HG03139 (cell line): Measurements from ENCODE around the gene NFS1.

Experiments used
- ATAC-seq: cut with Tn5 transposase; IDR thresholded peaks from one replicate; pipeline ENCODE4 v1.9.1; 2021; ENCODE audit not compliant: unreplicated experiment

NFS1 gene

DNA sequence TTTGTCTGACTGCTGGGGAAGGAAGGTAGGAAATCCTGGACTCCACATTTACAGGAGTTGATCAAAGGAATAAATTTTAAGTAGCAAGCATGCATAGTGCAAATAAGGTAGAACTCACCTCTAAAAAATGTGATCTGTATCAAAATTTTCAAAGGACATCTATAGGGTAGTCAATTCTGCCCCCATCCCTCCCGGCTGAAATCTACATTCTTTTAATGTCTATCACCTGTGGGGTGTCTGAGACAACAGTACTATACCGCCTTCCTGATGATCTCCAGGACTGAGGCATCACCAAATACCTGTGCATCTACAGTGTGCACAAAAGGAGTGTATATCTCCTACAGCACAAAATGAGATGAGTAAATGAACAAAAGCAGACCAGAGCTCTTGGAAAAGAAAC, 54.3 kb downstream of the NFS1 start:
- ATAC-seq, result no peak

DNA sequence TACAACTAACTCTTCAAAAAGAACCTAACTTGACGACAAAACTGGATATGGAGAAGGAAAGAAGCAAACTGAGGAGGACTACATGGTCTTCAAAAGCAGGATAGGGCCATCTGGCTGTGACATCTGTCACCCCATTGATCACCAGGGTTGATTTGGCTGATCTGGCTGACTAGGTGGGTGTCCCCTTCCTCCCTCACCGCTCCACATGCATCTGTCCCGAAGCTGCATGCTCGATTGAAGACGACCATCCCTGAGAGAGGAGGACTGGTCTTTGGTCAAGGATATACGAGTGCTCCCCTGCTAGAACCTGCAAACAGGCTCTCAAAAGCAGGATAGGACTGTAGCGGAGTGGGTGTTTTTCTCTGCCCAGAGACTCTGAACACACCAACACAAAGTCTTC, 56.1 kb downstream of the NFS1 start:
- ATAC-seq, result no peak

DNA sequence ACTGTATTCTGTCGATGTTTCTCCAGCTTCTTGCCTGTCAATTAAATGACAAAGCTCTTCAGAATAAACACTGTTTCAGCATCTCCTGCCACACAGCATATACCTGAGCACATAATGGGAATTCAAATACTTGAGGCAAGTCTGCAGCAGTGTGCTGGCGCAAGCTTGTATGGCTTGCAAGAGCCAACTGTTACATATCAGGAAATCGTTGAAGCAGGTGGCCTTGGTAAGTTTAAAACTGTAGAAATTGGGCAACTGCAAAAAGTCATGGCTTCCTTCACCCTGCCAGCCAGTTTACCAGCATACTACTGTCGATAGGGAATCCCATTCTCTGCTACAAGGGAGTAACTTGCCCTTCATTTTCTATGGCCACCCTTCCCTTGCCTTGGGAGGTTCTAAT, 57.4 kb downstream of the NFS1 start:
- no peak for ATAC-seq

DNA sequence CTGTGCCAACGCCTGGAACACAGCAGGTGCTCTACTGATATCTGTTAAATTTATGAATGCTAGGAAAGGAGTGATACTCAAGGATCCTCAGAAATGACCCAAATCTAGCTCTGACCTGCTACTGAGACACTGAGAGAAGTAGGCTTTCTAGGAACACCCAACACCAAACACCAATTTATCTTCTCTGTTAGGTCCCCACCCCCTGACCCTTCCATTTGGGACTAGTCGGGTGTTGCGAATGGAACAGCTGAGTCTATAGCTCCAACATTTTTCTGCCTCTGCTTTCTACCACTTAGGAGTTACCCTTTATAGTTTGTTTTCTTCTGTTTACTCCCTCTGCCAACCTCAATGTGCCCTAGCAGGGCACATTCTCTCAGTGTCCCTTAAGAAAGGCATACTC, 58.4 kb downstream of the NFS1 start:
- no peak for ATAC-seq

DNA sequence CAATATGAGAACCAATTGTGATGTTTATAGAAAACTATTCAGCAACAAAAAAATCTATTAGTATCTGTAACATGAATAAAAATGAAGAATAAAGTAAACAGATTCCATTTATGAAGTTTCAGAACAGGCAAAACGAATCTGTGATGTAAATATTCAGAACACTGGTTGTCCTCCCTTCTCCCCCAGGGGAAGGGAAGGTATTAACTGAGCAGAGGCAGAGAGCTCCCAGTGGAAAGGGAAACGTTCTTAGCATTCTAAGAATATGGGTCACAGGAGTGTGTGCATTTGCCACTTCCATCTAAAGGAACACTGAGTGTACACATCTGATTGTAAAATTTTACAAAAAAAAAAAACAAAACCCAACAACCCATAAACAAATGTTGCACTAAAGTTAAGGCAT, 60.4 kb downstream of the NFS1 start:
- no peak for ATAC-seq

DNA sequence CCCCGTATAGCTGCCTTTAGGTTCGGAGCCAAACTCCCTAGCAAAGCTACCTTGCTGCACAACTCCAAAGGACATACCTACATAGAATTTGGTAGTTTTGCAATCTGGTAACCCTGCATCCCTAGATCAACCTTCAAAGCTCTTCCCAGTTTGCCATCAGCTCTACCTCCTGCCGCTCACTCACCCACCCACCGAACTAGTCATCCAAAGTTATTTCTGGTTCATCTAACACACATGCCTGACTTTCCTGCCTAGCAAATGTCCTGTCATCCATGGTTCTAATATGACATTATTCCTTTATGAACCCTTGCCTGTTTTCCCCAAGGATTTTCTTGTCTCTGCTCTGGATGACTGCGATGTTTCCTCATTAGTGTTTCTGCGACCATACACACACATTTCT, 61.9 kb downstream of the NFS1 start:
- no peak for ATAC-seq

DNA sequence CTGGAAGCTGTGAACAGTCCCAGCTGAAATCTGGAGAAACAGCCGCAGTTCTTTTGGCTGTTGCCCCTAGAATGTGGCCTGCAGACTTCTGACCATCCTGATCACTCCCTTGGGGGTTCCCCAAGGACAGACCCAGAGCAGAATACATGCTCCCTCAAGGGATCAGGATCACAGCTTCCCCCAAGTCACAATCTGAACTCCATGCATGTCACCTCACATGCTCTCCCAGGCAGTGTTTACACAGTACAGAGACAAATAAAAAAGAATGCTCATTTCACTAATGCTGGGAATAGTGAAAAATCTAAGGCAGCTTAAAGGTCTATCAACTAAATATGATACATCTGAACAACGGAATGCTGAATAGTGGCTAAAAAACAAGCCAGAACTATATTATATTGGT, 63.1 kb downstream of the NFS1 start:
- no peak for ATAC-seq

DNA sequence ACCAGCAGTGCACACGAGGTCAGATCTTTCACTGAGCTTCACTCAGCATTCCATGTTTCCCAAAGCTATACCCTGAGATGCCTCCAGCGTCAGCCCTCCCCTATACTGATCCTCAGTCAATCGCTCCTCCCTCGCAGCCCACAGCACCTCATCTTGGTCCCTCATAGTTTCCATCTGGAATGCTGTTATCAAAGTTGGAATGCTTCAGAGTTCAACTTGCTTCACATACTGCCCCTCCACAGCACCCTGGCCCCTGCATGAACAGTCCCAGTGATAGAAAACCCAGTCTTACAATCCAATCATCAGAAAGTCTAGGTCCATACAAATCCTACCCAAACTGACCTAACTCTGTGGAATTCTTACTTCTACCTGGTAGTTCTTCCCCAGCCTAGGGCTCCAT, 63.5 kb downstream of the NFS1 start:
- ATAC-seq, result no peak

DNA sequence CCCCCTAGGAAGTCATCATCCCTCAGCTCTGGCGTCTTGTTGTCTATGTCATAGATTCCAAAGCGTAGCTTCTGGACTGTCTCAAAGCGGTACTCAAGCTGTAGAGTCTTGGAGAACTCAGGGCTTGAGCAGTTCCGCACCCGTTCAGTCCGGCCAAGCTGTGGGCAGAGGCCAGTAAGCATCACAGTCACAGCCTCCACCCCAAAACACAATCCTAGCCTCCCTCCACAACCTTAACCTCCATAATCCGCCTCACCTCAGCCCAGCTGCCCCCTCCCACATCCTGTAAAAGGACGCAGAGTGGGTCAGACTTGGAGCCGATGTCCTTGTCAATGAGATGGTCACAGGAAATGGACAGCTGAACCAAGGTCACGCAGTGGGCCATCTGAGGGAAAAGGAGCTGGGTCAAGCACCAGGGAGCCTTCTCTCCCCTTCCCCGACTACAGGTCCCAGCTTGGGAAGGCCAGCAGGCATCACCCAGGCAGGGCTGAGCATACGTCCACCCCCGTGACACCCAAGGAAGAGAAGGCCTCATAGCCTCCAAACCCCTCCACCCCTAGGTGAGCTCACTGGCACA, 66.5 kb downstream of the NFS1 start:
- no peak for ATAC-seq

DNA sequence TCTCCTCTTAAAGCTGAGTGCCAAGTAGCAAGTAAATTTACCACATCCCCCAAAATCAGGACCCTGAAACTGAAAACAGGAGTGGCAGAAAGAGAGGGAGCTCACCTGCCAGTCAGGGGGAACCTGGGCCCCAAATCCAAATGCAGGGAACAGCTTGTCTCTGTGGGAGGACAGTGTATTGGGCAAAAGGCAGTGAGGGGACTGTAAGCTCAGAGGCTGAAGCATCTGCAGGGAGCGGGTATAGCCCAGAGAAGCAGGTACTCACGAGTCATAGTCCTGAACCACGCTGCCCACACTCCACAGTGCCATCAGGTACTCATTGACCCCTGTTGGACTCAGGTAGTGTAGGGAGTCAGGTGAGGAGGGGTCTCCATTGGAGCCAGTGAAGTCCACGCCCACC, 68.5 kb downstream of the NFS1 start:
- ATAC-seq, result no peak

DNA sequence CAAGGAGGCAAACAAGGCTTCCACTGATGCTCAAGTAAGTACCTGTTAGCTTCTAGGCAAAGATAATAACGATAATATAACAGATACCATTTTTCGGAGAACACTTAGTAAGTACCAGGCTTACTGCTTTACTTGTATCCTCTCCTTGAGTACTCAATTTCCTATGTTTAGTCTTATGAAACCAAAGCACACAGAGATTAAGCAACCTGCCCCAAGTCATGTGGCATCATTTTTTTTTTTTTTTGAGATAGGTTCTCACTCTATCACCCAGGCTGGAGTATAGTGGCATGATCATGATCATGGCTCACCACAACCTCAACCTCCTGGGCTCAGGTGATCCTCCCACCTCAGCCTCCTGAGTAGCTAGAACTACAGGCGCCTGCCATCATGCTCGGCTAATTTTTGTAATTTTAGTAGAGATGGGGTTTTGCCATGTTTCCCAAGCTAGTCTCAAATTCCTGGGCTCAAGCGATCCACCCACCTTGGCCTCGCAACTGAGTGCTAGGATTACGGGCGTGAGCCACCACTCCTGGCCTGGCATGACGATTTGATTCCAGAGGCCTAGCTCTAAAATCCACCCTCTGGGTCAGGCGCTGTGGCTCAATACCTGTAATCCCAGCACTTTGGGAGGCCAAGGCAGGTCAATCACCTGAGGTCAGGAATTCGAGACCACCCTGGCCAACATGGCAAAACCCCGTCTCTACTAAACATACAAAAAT, 69.6 kb downstream of the NFS1 start:
- no peak for ATAC-seq

DNA sequence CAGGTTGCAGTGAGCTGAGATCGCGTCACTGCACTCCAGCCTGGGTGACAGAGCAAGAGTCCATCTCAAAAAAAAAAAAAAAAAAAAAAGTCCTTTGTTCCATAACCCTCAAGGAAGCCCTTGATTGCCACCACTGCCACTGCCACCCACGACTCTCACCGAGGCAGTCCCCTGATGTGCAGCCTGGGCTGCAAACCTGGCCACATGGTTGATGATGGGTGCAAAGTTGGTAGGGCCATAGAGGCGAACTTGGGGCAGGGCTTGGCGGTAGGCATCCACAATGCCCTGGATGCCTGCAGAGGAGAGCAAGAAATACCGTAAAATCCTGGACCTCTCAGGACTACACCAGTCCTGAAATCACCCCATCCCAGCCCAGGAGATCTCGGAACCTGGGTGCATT, 72.0 kb downstream of the NFS1 start:
- ATAC-seq, result no peak

DNA sequence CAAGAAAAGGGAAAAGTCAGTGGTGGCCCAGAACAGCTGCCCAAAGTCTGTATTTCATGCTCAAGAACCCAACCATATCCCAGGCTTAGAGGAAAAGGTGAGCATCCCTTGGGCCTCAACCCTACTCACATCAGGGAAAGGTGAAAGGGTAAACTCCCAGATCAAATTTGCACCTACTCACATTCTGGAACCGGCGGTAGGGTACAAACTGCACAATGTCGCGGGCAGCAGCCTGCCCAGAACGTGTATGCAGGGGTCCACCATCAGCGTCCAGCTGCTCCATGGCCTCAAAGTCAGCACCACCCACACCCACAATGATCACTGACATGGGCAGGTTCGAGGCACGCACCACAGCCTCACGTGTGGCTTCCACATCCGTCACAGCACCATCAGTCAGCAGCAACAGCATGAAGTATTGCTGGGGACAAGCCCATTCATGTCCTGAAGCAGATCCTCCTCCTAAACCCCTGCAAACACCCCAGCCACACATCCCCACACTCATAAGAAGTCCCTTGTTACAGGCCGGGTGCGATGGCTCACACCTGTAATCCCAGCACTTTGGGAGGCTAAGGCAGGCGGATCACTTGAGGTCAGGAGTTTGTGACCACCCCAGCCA, 72.7 kb downstream of the NFS1 start:
- ATAC-seq, result no peak

DNA sequence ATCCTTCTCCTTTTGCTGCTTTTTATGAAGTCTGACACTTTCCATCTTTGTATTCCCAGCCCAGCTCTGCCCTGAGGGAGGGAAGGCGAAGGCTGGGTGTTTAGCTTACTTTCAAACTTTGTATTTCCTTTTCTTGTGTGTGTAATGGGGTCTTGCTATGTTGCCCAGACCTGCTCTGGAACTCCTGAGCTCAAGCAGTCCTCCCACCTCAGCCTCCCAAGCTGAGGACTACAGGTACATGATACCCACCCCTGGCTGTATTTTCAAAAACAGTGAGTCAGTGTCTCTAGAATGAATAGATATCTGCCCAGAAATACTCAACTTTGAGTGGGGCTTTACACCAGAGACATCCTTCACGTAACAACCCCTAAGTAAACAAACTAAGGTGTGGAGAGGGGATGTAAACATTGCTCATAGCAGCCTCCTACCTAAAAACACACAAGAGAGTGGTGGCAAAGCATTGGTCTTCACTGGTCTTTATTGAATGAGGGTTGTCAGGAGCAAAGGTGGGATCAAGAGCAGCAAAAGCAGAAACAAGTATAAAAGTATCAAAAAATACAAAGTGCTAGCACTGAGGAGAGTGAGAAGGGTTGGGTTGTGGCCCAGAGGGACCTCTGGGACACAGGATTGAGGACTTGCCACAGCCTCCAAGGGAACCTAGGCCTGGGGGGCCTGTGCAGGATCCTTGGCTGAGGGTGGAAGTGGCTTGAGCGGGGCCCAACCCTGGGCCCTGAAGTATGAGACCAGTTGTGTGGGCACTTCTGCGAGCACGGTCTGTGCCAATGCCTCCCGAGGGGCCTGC, 73.4 kb downstream of the NFS1 start:
- ATAC-seq, result no peak

DNA sequence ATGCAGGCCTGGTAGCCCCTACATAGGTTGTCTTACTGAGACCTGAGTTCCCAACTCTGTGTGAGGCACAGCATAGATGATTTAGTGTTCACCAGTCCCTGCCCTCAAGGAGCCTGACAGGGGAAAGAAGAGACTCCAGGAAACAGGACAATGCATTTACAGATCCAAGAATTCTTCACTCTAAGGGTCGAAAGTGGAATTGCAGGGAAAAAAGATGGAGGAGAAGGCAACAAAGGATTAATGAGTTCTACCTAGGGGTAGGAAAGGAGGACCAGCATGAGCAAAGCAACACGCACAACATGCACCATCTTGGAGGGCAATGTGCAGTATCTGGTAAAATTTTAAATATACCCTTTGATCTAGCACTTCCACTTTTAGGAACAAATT, 77.6 kb downstream of the NFS1 start:
- ATAC-seq, result no peak

DNA sequence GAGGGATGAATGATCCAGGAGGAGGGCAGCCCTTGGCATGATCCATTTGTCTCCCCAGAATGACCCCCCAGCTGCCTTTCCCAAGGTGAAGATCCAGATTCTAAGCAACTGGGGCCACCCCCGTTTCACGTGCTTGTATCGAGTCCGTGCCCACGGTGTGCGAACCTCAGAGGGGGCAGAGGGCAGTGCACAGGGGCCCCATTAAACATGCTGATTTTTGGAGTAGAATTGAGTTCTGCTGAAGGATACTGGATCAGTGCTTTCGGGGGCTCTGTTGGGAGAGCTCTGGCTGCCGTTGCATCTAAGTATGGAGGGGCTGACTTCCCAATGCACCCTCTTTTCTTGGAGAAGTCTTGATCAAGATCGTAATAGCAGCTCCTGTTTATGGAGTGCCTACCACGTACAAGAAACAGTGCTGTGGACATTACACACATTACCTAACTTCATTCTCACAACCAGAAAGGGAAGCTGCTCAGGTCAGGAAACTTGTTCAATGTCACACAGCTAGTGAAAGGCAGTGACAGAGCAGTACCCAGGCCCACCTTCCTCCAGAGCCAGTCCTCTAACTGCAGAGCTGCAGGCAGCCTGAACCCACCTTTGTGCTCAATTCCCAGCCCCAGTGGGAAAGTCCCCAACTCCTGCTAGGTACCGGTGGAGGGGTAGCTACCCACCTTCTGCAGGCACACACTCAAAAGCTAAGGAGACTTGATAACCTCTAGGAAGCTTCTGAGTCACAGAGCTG, 78.2 kb downstream of the NFS1 start:
- ATAC-seq, result no peak

DNA sequence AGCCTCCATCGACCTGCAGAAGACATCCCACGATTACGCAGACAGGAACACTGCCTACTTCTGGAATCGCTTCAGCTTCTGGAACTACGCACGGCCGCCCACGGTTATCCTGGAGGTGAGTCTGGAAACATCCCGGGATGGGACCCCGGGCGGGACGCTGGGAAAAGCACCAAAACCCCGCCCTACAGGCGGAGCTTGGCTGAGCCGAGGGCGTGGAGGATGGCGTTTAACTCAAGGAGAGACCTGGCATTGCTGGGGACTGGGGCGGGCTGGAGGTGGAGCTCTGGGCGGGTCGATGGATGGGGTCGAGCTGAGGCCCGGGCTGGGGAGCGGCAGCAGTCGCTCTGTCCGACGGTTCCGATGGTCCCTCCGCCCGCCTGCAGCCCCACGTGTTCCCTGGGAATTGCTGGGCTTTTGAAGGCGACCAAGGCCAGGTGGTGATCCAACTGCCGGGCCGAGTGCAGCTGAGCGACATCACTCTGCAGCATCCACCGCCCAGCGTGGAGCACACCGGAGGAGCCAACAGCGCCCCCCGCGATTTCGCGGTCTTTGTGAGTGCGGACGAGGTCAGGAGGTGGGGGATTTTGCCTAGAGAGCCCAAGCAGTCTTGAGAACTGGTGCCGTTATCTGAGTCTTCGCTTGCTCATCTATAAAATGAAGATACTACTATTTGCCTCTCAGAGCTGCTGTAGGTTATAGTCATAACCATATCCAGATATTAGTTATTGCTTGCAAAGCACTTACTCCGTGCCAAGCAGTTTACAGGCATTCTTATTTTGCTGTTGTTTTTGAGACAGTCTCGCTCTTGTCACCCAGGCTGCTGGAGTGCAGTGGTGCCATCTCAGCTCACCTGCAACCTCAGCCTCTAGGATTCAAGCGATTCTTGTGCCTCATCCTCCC, 79.7 kb downstream of the NFS1 start:
- peak; percentile 27 for ATAC-seq

DNA sequence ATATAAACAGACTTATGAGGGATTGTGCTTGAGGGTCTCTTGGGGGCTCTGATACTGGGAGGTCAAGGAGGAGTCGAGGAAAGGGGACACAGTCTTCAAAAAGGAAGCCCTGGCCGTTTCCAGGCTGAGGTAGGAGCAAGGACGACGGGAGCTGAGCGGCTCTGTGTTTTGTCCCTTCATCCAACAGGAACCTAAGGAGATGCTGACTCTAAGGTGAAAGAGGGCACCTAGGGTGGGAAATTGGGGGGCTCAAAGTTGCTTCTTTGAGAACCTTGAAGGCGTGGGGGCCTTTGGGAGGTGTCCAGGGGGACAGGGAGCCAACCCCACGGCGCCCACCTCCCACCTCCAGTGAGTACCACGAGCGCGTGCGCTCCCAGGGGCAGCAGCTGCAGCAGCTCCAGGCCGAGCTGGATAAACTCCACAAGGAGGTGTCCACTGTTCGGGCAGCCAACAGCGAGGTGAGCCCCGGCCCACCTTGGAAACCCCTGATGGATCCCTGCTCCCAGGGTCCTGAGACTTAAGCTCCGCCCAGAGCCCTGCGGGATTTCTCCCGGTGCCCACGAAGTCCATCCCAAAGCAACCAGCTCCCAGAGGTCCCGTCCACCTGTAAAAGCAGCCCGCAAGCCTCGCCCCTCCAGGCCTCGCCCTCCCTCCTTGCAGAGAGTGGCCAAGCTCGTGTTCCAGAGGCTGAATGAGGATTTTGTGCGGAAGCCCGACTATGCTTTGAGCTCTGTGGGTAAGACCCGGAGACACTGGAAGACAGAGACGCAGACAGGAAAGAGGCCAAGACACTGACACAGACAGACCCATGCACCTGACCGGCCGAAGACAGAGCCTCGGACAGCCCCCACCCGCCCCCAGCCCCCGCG, 80.7 kb downstream of the NFS1 start:
- no peak for ATAC-seq
